ENCODE results near the gene SLIT3. TPM values are rescaled to one million over a fixed set of nuclear protein-coding genes. Genes with fewer than 3 reads are reported as not detected.

SLIT3 gene
- total RNA-seq, 1 donor from 2014 or later = 0.22 TPM

GRCh38 chr5:169273881-169274280 is 27.1 kb downstream of the SLIT3 start:
- TF ChIP-seq EZH2phosphoT487 (IDR thresholded peaks at IDR 0.05) = no peak
- TF ChIP-seq, protein P1, sequence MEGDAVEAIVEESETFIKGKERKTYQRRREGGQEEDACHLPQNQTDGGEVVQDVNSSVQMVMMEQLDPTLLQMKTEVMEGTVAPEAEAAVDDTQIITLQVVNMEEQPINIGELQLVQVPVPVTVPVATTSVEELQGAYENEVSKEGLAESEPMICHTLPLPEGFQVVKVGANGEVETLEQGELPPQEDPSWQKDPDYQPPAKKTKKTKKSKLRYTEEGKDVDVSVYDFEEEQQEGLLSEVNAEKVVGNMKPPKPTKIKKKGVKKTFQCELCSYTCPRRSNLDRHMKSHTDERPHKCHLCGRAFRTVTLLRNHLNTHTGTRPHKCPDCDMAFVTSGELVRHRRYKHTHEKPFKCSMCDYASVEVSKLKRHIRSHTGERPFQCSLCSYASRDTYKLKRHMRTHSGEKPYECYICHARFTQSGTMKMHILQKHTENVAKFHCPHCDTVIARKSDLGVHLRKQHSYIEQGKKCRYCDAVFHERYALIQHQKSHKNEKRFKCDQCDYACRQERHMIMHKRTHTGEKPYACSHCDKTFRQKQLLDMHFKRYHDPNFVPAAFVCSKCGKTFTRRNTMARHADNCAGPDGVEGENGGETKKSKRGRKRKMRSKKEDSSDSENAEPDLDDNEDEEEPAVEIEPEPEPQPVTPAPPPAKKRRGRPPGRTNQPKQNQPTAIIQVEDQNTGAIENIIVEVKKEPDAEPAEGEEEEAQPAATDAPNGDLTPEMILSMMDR (IDR thresholded peaks at IDR 0.05) = no peak
- TF ChIP-seq EZH2 (IDR thresholded peaks at IDR 0.05) = no peak
- H4K20me1 ChIP-seq (ENCODE audit: low read depth) = no peaks in the 10 kb centered on the region
- no peak overlapping the region for H3K27ac Mint-ChIP-seq
- H3K27me3 Mint-ChIP-seq (ENCODE audit: insufficient read depth, low read depth) = peaks cover 7% of the 10 kb centered on the region
- H3K36me3 Mint-ChIP-seq = no peaks in the 10 kb centered on the region
- H3K9ac ChIP-seq = no peak overlapping the region
- peaks cover 5% of the 10 kb centered on the region for H3K9me3 Mint-ChIP-seq
- H3K4me2 ChIP-seq = no peak overlapping the region
- H3K9me3 ChIP-seq (ENCODE audit: low read depth) = no peaks in the 10 kb centered on the region
- H3K27me3 ChIP-seq = no peaks in the 10 kb centered on the region
- peaks cover 11% of the 10 kb centered on the region for H3K4me1 ChIP-seq
- H3K4me3 ChIP-seq = no peak overlapping the region
- H3F3A ChIP-seq (ENCODE audit: low read depth) = no peaks in the 10 kb centered on the region
- H3K4me1 Mint-ChIP-seq = peaks cover 24% of the 10 kb centered on the region
- H3K79me2 ChIP-seq (ENCODE audit: low read depth) = no peaks in the 10 kb centered on the region
- H3K36me3 ChIP-seq = no peaks in the 10 kb centered on the region
- no peak overlapping the region for H3K27ac ChIP-seq
- H3K4me3 Mint-ChIP-seq = no peak overlapping the region
- no peak for DNase-seq (ENCODE audit: low spot score)
- H2AFZ ChIP-seq (replicated peaks) = no peak overlapping the region

- no peak overlapping the region for H3K4me3 ChIP-seq
- no peaks in the 10 kb centered on the region for H3K36me3 ChIP-seq
- H3F3A ChIP-seq (ENCODE audit: low read depth) = no peaks in the 10 kb centered on the region
- no peaks in the 10 kb centered on the region for H3K9me3 ChIP-seq (ENCODE audit: low read depth)
- H3K9ac ChIP-seq = no peak overlapping the region
- H2AFZ ChIP-seq (replicated peaks) = no peak overlapping the region
- H3K27me3 ChIP-seq = no peaks in the 10 kb centered on the region
- H3K4me1 Mint-ChIP-seq = peaks cover 24% of the 10 kb centered on the region
- no peak for DNase-seq (ENCODE audit: low spot score)
- no peaks in the 10 kb centered on the region for H3K79me2 ChIP-seq (ENCODE audit: low read depth)
- TF ChIP-seq, protein P1 (IDR thresholded peaks at IDR 0.05) = no peak
- no peak for TF ChIP-seq EZH2phosphoT487 (IDR thresholded peaks at IDR 0.05)
- no peak for TF ChIP-seq EZH2 (IDR thresholded peaks at IDR 0.05)
- H3K4me3 Mint-ChIP-seq = no peak overlapping the region
- peaks cover 5% of the 10 kb centered on the region for H3K9me3 Mint-ChIP-seq
- H3K27ac ChIP-seq = no peak overlapping the region
- H3K27me3 Mint-ChIP-seq (ENCODE audit: insufficient read depth, low read depth) = peaks cover 7% of the 10 kb centered on the region
- H3K4me2 ChIP-seq = no peak overlapping the region
- peaks cover 11% of the 10 kb centered on the region for H3K4me1 ChIP-seq
- peak overlapping the region; percentile 5 for H3K27ac Mint-ChIP-seq
- H4K20me1 ChIP-seq (ENCODE audit: low read depth) = no peaks in the 10 kb centered on the region
- no peaks in the 10 kb centered on the region for H3K36me3 Mint-ChIP-seq
Observed at GRCh38 chr5:169273451-169273850, 27.5 kb downstream of the SLIT3 start.

DNA sequence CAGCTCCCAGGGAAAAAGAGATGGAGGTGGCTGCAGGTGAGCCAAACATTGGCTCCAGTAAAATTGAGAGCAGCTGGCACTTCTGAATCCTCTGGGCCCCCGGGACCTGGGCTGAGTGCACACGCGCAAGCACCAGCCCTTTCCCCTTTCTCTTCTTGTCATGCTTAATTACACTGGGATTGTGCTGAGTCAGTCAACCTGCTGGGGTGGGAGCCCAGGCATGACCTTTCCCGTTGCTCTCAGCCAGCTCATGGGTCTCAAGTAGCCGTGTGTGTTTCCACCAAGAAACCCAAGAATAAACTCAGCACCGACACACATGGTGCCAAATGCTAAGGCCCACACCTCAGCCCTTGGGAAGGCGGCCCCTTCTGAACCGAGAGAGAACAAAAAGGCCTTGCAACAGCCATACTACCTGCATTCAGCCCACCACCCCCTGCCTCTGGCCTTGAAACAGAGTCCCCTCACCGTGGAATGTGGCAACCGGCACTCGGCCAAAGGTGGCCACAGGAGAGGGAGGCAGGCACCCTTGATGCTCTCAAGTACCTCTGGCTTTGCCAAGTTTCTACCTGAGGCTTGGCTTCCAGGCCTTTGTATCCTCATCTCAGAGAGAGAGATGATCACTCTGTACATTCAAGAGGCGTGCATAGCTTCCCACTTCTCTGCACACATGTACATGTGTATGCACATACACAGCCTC is 28.1 kb downstream of the SLIT3 start:
- Histone ChIP-seq H3K36me3 (no peaks in the 10 kb centered on the region), H3K27ac (no peak overlapping the region), H3F3A (ENCODE audit: low read depth) (no peaks in the 10 kb centered on the region), H4K20me1 (ENCODE audit: low read depth) (no peaks in the 10 kb centered on the region), H3K4me2 (peak overlapping the region; percentile 46), H3K9ac (no peak overlapping the region), H3K4me1 (peaks cover 11% of the 10 kb centered on the region), H3K79me2 (ENCODE audit: low read depth) (no peaks in the 10 kb centered on the region), H3K4me3 (no peak overlapping the region), H3K27me3 (no peaks in the 10 kb centered on the region), H2AFZ (replicated peaks) (no peak overlapping the region), H3K9me3 (ENCODE audit: low read depth) (no peaks in the 10 kb centered on the region)
- DNase-seq (ENCODE audit: low spot score) = peak; percentile 63
- H3K9me3 Mint-ChIP-seq = peaks cover 5% of the 10 kb centered on the region
- H3K36me3 Mint-ChIP-seq = no peaks in the 10 kb centered on the region
- peaks cover 24% of the 10 kb centered on the region for H3K4me1 Mint-ChIP-seq
- H3K4me3 Mint-ChIP-seq = peak overlapping the region; percentile 34
- no peak for TF ChIP-seq EZH2 (IDR thresholded peaks at IDR 0.05)
- TF ChIP-seq, protein P1 (IDR thresholded peaks at IDR 0.05) = no peak
- TF ChIP-seq EZH2phosphoT487 (IDR thresholded peaks at IDR 0.05) = no peak
- H3K27ac Mint-ChIP-seq = peak overlapping the region; percentile 57
- H3K27me3 Mint-ChIP-seq (ENCODE audit: insufficient read depth, low read depth) = peaks cover 7% of the 10 kb centered on the region
